Measurements from ENCODE around the gene PPARA. TPM values are rescaled to one million over a fixed set of nuclear protein-coding genes. Genes with fewer than 3 reads are reported as not detected.

The PPARA gene
- total RNA-seq, 4 donors from 2014 or later: 18.9 to 43.5 (median 27.2) TPM

- TF ChIP-seq CTCF (IDR thresholded peaks at IDR 0.05) (no peak), POLR2A (IDR thresholded peaks at IDR 0.05) (no peak)
These were observed 4.4 kb upstream of the PPARA start for GRCh38 chr22:46145896-46146295.

GRCh38 chr22:46146329-46146728 lies 4.0 kb upstream of the PPARA start:
- no peak for DNase-seq (ENCODE audit: low spot score in 2 of 2)
- H3K4me1 ChIP-seq: peaks cover 0 to 26% (median 18%) of the 10 kb centered on the region in 4 donors
- no peaks in the 10 kb centered on the region for H3K27me3 ChIP-seq
- no peak for TF ChIP-seq POLR2A (IDR thresholded peaks at IDR 0.05)
- no peak for TF ChIP-seq CTCF (IDR thresholded peaks at IDR 0.05)
- no peak for TF ChIP-seq EP300 (IDR thresholded peaks at IDR 0.05)
- no peaks in the 10 kb centered on the region for H3K9me3 ChIP-seq
- H3K36me3 ChIP-seq: no peaks in the 10 kb centered on the region
- no peak overlapping the region for H3K27ac ChIP-seq
- WGBS, 2 donors: 87 to 94% methylated on average over 4 of the region's 4 CpGs
- H3K4me3 ChIP-seq: no peak overlapping the region

More at GRCh38 chr22:46145896-46146295, 4.4 kb upstream of the PPARA start:
- 92 to 95% methylated on average over 11 of the region's 11 CpGs for WGBS, 2 donors
- Histone ChIP-seq H3K27me3 (no peaks in the 10 kb centered on the region), H3K9me3 (no peaks in the 10 kb centered on the region), H3K4me1 (peaks cover 0 to 23% (median 16%) of the 10 kb centered on the region in 4 donors), H3K36me3 (no peaks in the 10 kb centered on the region), H3K27ac (no peak overlapping the region), H3K4me3 (no peak overlapping the region)
- DNase-seq (ENCODE audit: low spot score in 2 of 2): no peak

- H3K36me3 ChIP-seq: no peaks in the 10 kb centered on the region
- H3K4me1 ChIP-seq: peaks cover 0 to 33% (median 25%) of the 10 kb centered on the region in 4 donors
- DNase-seq (ENCODE audit: low spot score in 2 of 2): no peak
- 60 to 64% methylated on average over 7 of the region's 7 CpGs for WGBS, 2 donors
- TF ChIP-seq EP300 (IDR thresholded peaks at IDR 0.05) (no peak), POLR2A (IDR thresholded peaks at IDR 0.05) (no peak), CTCF (IDR thresholded peaks at IDR 0.05) (no peak)
- H3K9me3 ChIP-seq: no peaks in the 10 kb centered on the region
- H3K27ac ChIP-seq: peak overlapping the region in 2 of 4 donors; percentile 6 to 100
- H3K4me3 ChIP-seq: no peak overlapping the region
- no peaks in the 10 kb centered on the region for H3K27me3 ChIP-seq
These were observed 3.3 kb upstream of the PPARA start for GRCh38 chr22:46147061-46147460.

- no peak for TF ChIP-seq CTCF (IDR thresholded peaks at IDR 0.05)
- TF ChIP-seq EP300 (IDR thresholded peaks at IDR 0.05): no peak
- TF ChIP-seq POLR2A (IDR thresholded peaks at IDR 0.05): no peak
- no peaks in the 10 kb centered on the region for H3K27me3 ChIP-seq
- peaks cover 0 to 3% (median 0%) of the 10 kb centered on the region in 3 donors for H3K36me3 ChIP-seq
- no peak for DNase-seq (ENCODE audit: low spot score in 2 of 2)
- H3K27ac ChIP-seq: peak overlapping the region; percentile 90 to 100 (median 96)
- H3K9me3 ChIP-seq: no peaks in the 10 kb centered on the region
- no peak overlapping the region for H3K4me3 ChIP-seq
- WGBS, 2 donors: 31 to 56% methylated on average over 10 to 15 of the region's 19 CpGs
- peaks cover 0 to 40% (median 27%) of the 10 kb centered on the region in 4 donors for H3K4me1 ChIP-seq
These were observed 2.7 kb upstream of the PPARA start for GRCh38 chr22:46147471-46148267.

GRCh38 chr22:46148336-46148735 lies 2.0 kb upstream of the PPARA start:
- Histone ChIP-seq H3K27me3 (no peaks in the 10 kb centered on the region), H3K4me3 (no peak overlapping the region), H3K4me1 (peaks cover 0 to 42% (median 27%) of the 10 kb centered on the region in 4 donors), H3K36me3 (peaks cover 0 to 7% (median 0%) of the 10 kb centered on the region in 3 donors), H3K9me3 (no peaks in the 10 kb centered on the region), H3K27ac (peak overlapping the region; percentile 90 to 100 (median 96))
- no peak for TF ChIP-seq EP300 (IDR thresholded peaks at IDR 0.05)
- no peak for TF ChIP-seq POLR2A (IDR thresholded peaks at IDR 0.05)
- TF ChIP-seq CTCF (IDR thresholded peaks at IDR 0.05): no peak
- WGBS, 2 donors: 57 to 66% methylated on average over 8 of the region's 8 CpGs
- DNase-seq (ENCODE audit: low spot score in 2 of 2): no peak
